Measurements from ENCODE around the gene NTRK1. TPM values are rescaled to one million over a fixed set of nuclear protein-coding genes. Genes with fewer than 3 reads are reported as not detected.

Gene NTRK1
- total RNA-seq, 1 experiment from 2014 or later, result 0.89 TPM

- Histone ChIP-seq H3K4me3 (replicated peaks in 1 of 2; ENCODE audit: low read depth in 1 of 2, low read length in 2 of 2) (no peak overlapping the region), H3K9ac (ENCODE audit: low read length) (no peak overlapping the region), H3K9me3 (ENCODE audit: control insufficient read depth in 1 of 2, insufficient read depth in 1 of 2, low read depth in 1 of 2, low read length in 2 of 2) (no peaks in the 10 kb centered on the region; a peak in 1 of 4 replicates), H4K20me1 (ENCODE audit: insufficient read depth) (no peaks in the 10 kb centered on the region), H3K4me2 (ENCODE audit: low read length) (no peak overlapping the region), H3K79me2 (ENCODE audit: insufficient read depth, low read length) (no peaks in the 10 kb centered on the region), H3K9me2 (ENCODE audit: insufficient read depth) (no peaks in the 10 kb centered on the region), H3K4me1 (ENCODE audit: control insufficient read depth in 1 of 2, insufficient read depth in 2 of 2, low read length in 2 of 2) (peaks cover 17 to 24% of the 10 kb centered on the region in 2 experiments), H3K27me3 (ENCODE audit: insufficient read depth, low read length) (no peaks in the 10 kb centered on the region), H3K27ac (ENCODE audit: low read depth, low read length) (no peak overlapping the region), H3K36me3 (ENCODE audit: control insufficient read depth in 1 of 2, insufficient read depth in 2 of 2, low read length in 2 of 2) (no peaks in the 10 kb centered on the region), H2AFZ (ENCODE audit: low read depth, low read length, poor library complexity, severe bottlenecking) (no peak overlapping the region)
- no peak for DNase-seq (ENCODE audit: low read depth, low spot score)
- RAD21 ChIA-PET (ENCODE audit: low non-redundant PET in 1 of 2, low total read pairs in 2 of 2, uncharacterized antibody in 2 of 2, unreplicated experiment in 2 of 2), result no interaction called here
- BruUV-seq (replicated peaks), result no TSS peak
- ATAC-seq, result no peak
- no peak for TF ChIP-seq REST (IDR thresholded peaks at IDR 0.05; ENCODE audit: low read depth)
- TF ChIP-seq YY1 (IDR thresholded peaks at IDR 0.05; ENCODE audit: extremely low read depth, insufficient replicate concordance, low read depth, low read length), result no peak
- no peak for TF ChIP-seq SRF (IDR thresholded peaks at IDR 0.05; ENCODE audit: low read depth)
- TF ChIP-seq RAD21 (IDR thresholded peaks at IDR 0.05; ENCODE audit: low read depth), result no peak
- TF ChIP-seq EZH2 (IDR thresholded peaks at IDR 0.05), result no peak
- TF ChIP-seq ZBTB33 (IDR thresholded peaks at IDR 0.05; ENCODE audit: extremely low read depth, insufficient replicate concordance, low read length), result no peak
- TF ChIP-seq SIN3A (IDR thresholded peaks at IDR 0.05; ENCODE audit: low read depth), result no peak
- TF ChIP-seq ZFX (IDR thresholded peaks at IDR 0.05), result no peak
- no peak for TF ChIP-seq ZNF274 (IDR thresholded peaks at IDR 0.05; ENCODE audit: low read depth, low read length)
- TF ChIP-seq MAX (IDR thresholded peaks at IDR 0.05), result no peak
- TF ChIP-seq ATF3 (IDR thresholded peaks at IDR 0.05), result no peak
- TF ChIP-seq ELF1 (IDR thresholded peaks at IDR 0.05; ENCODE audit: borderline replicate concordance, low read depth), result no peak
- intact Hi-C loops (cut with micrococcal nuclease), result no loop called here
- POLR2A ChIA-PET, result no interaction called here
- CTCF ChIA-PET, result interaction anchor here (1.4 kb wide), 1 partner anchor 9 kb away, joined by 4 read pairs; no protein-coding TSS in a partner anchor
These were observed 40.9 kb downstream of the NTRK1 start for GRCh38 chr1:156901590-156901900.

Data from HCT116 (cell line).